Fibroblast of pulmonary artery (primary cell): Measurements from ENCODE around the gene TMEM132D.
"Not testable (repeated sequence)": the region's sequence is repeated elsewhere in the genome, so short reads cannot be mapped to it uniquely, and the experiment has no call there.

ENCODE experiments used
- DNase-seq: peaks from one replicate; pipeline ENCODE4 v3.0.0-alpha.2; 2010; ENCODE audit warnings: low read depth
- H3K4me3 ChIP-seq: replicated peaks from 2 replicates; pipeline ENCODE4 v1.5.1; 2011; ENCODE audit warnings: low read depth, mild to moderate bottlenecking, control low read depth, low read length, moderate library complexity
- CTCF ChIP-seq: IDR thresholded peaks from 2 replicates; pipeline ENCODE4 v1.5.1; 2011; ENCODE audit warnings: mild to moderate bottlenecking, control low read depth, low read length, inconsistent platforms; ENCODE audit errors: missing control alignments

The TMEM132D gene

GRCh38 chr12:129064209-129064855 lies 839.5 kb downstream of the TMEM132D start:
- no peak for DNase-seq
- TF ChIP-seq CTCF = no peak

GRCh38 chr12:129063600-129063999 lies 840.2 kb downstream of the TMEM132D start:
- TF ChIP-seq CTCF = no peak
- no peak overlapping the region for H3K4me3 ChIP-seq
- DNase-seq = no peak

More at GRCh38 chr12:129064209-129064855, 839.5 kb downstream of the TMEM132D start:
- H3K4me3 ChIP-seq = no peak overlapping the region

GRCh38 chr12:129053232-129053631 lies 850.6 kb downstream of the TMEM132D start:
- no peak overlapping the region for H3K4me3 ChIP-seq
- no peak for DNase-seq
- no peak for TF ChIP-seq CTCF

GRCh38 chr12:129052373-129052772 lies 851.5 kb downstream of the TMEM132D start:
- no peak for TF ChIP-seq CTCF
- no peak overlapping the region for H3K4me3 ChIP-seq
- no peak for DNase-seq

GRCh38 chr12:129049917-129050316 lies 853.9 kb downstream of the TMEM132D start:
- DNase-seq = no peak
- no peak for TF ChIP-seq CTCF
- no peak overlapping the region for H3K4me3 ChIP-seq

GRCh38 chr12:129043334-129043733 lies 860.5 kb downstream of the TMEM132D start:
- not testable (repeated sequence) for DNase-seq, H3K4me3 ChIP-seq

- no peak for DNase-seq
- no peak overlapping the region for H3K4me3 ChIP-seq
- TF ChIP-seq CTCF = no peak
These were observed 867.7 kb downstream of the TMEM132D start for GRCh38 chr12:129036135-129036534.
